GM20000 (cell line): ENCODE measurements around the gene KCNH8.

Experiments used
- DNase-seq: peaks from one replicate; pipeline ENCODE4 v3.0.0; 2012; ENCODE audit warnings: low spot score
- CTCF ChIP-seq: IDR thresholded peaks from 2 replicates; pipeline ENCODE4 v1.5.1; 2012; ENCODE audit warnings: mild to moderate bottlenecking, control low read depth; ENCODE audit errors: extremely low read depth, missing control alignments

Gene KCNH8

GRCh38 chr3:19272296-19272695 is 124.0 kb downstream of the KCNH8 start:
- TF ChIP-seq CTCF, result no peak
- no peak for DNase-seq

- DNase-seq, result no peak
- no peak for TF ChIP-seq CTCF
These were observed 124.8 kb downstream of the KCNH8 start for GRCh38 chr3:19273091-19273490.

- no peak for TF ChIP-seq CTCF
These were observed 126.3 kb downstream of the KCNH8 start for GRCh38 chr3:19274576-19274975.

GRCh38 chr3:19284974-19285373 is 136.7 kb downstream of the KCNH8 start:
- no peak for DNase-seq
- TF ChIP-seq CTCF, result no peak

More at GRCh38 chr3:19274576-19274975, 126.3 kb downstream of the KCNH8 start:
- no peak for DNase-seq

- DNase-seq, result no peak
- TF ChIP-seq CTCF, result no peak
These were observed 145.0 kb downstream of the KCNH8 start for GRCh38 chr3:19293295-19293694.

GRCh38 chr3:19295208-19295607 is 146.9 kb downstream of the KCNH8 start:
- no peak for TF ChIP-seq CTCF
- DNase-seq, result no peak

- no peak for DNase-seq
- no peak for TF ChIP-seq CTCF
These were observed 183.6 kb downstream of the KCNH8 start for GRCh38 chr3:19331931-19332330.
